ENCODE measurements around the gene SBF1. TPM values are rescaled to one million over a fixed set of nuclear protein-coding genes. Genes with fewer than 3 reads are reported as not detected.

SBF1 gene
- total and polyA plus RNA-seq, 2 donors (not counting 1 experiment from before 2014, with no cell fraction given), result 13.5 to 75.8 TPM

- H3K9ac ChIP-seq (ENCODE audit: insufficient read depth, low read length), result no peak overlapping the region
- H3K4me3 ChIP-seq (replicated peaks in 1 of 4; ENCODE audit: control extremely low read depth in 1 of 4, insufficient read depth in 1 of 4, low read depth in 3 of 4, low read length in 4 of 4), result no peak overlapping the region
- no peak overlapping the region for H2AFZ ChIP-seq (ENCODE audit: low read length)
- H3K9me3 ChIP-seq (ENCODE audit: control insufficient read depth, insufficient read depth, low read depth, low read length), result no peaks in the 10 kb centered on the region
- no peak for DNase-seq (ENCODE audit: low read depth in 2 of 2)
- H3K27me3 ChIP-seq (ENCODE audit: control insufficient read depth, insufficient read depth, low read length), result no peaks in the 10 kb centered on the region
- peaks cover 36% of the 10 kb centered on the region for H3K79me2 ChIP-seq (ENCODE audit: control insufficient read depth, insufficient read depth, low read length)
- no peak overlapping the region for H3K27ac ChIP-seq (ENCODE audit: insufficient read depth, low read length)
- TF ChIP-seq EZH2 (IDR thresholded peaks at IDR 0.05; ENCODE audit: low read length, missing control alignments) (no peak), CTCF (conservative IDR thresholded peaks at IDR 0.05 in 1 of 2, IDR thresholded peaks at IDR 0.05 in 1 of 2; ENCODE audit: low read depth in 1 of 2, low read length in 2 of 2) (no peak)
- H4K20me1 ChIP-seq (ENCODE audit: control insufficient read depth, extremely low read depth, insufficient read depth, low read length), result no peaks in the 10 kb centered on the region
- peaks cover 31% of the 10 kb centered on the region for H3K36me3 ChIP-seq (ENCODE audit: control insufficient read depth, insufficient read depth, low read length)
- H3K4me1 ChIP-seq (ENCODE audit: control insufficient read depth, extremely low read depth, insufficient read depth, low read length), result peaks cover 5% of the 10 kb centered on the region
- H3K4me2 ChIP-seq (ENCODE audit: extremely low read depth, insufficient read depth, low read length), result no peak overlapping the region
Observed at GRCh38 chr22:50467341-50467740, 7.5 kb downstream of the SBF1 start.

GRCh38 chr22:50465066-50465930, 9.5 kb downstream of the SBF1 start:
- Histone ChIP-seq H3K79me2 (ENCODE audit: control insufficient read depth, insufficient read depth, low read length) (peaks cover 16% of the 10 kb centered on the region), H3K27ac (ENCODE audit: insufficient read depth, low read length) (no peak overlapping the region), H3K27me3 (ENCODE audit: control insufficient read depth, insufficient read depth, low read length) (no peaks in the 10 kb centered on the region), H4K20me1 (ENCODE audit: control insufficient read depth, extremely low read depth, insufficient read depth, low read length) (no peaks in the 10 kb centered on the region), H3K4me1 (ENCODE audit: control insufficient read depth, extremely low read depth, insufficient read depth, low read length) (peaks cover 5% of the 10 kb centered on the region), H2AFZ (ENCODE audit: low read length) (no peak overlapping the region), H3K9ac (ENCODE audit: insufficient read depth, low read length) (no peak overlapping the region), H3K4me3 (replicated peaks in 1 of 4; ENCODE audit: control extremely low read depth in 1 of 4, insufficient read depth in 1 of 4, low read depth in 3 of 4, low read length in 4 of 4) (no peak overlapping the region), H3K4me2 (ENCODE audit: extremely low read depth, insufficient read depth, low read length) (no peak overlapping the region), H3K9me3 (ENCODE audit: control insufficient read depth, insufficient read depth, low read depth, low read length) (no peaks in the 10 kb centered on the region), H3K36me3 (ENCODE audit: control insufficient read depth, insufficient read depth, low read length) (peaks cover 37% of the 10 kb centered on the region)
- TF ChIP-seq EZH2 (IDR thresholded peaks at IDR 0.05; ENCODE audit: low read length, missing control alignments) (no peak), CTCF (conservative IDR thresholded peaks at IDR 0.05 in 1 of 2, IDR thresholded peaks at IDR 0.05 in 1 of 2; ENCODE audit: low read depth in 1 of 2, low read length in 2 of 2) (no peak)
- no peak for DNase-seq (ENCODE audit: low read depth in 2 of 2)

- Histone ChIP-seq H3K9me3 (ENCODE audit: control insufficient read depth, insufficient read depth, low read depth, low read length) (no peaks in the 10 kb centered on the region), H3K36me3 (ENCODE audit: control insufficient read depth, insufficient read depth, low read length) (peaks cover 37% of the 10 kb centered on the region), H3K27me3 (ENCODE audit: control insufficient read depth, insufficient read depth, low read length) (no peaks in the 10 kb centered on the region), H4K20me1 (ENCODE audit: control insufficient read depth, extremely low read depth, insufficient read depth, low read length) (no peaks in the 10 kb centered on the region), H3K4me1 (ENCODE audit: control insufficient read depth, extremely low read depth, insufficient read depth, low read length) (no peaks in the 10 kb centered on the region), H3K79me2 (ENCODE audit: control insufficient read depth, insufficient read depth, low read length) (peaks cover 9% of the 10 kb centered on the region), H3K4me2 (ENCODE audit: extremely low read depth, insufficient read depth, low read length) (no peak overlapping the region), H3K27ac (ENCODE audit: insufficient read depth, low read length) (no peak overlapping the region), H2AFZ (ENCODE audit: low read length) (no peak overlapping the region), H3K9ac (ENCODE audit: insufficient read depth, low read length) (no peak overlapping the region), H3K4me3 (replicated peaks in 1 of 4; ENCODE audit: control extremely low read depth in 1 of 4, insufficient read depth in 1 of 4, low read depth in 3 of 4, low read length in 4 of 4) (no peak overlapping the region)
- TF ChIP-seq EZH2 (IDR thresholded peaks at IDR 0.05; ENCODE audit: low read length, missing control alignments) (no peak), CTCF (conservative IDR thresholded peaks at IDR 0.05 in 1 of 2, IDR thresholded peaks at IDR 0.05 in 1 of 2; ENCODE audit: low read depth in 1 of 2, low read length in 2 of 2) (no peak)
- no peak for DNase-seq (ENCODE audit: low read depth in 2 of 2)
Observed at GRCh38 chr22:50464451-50464850, 10.4 kb downstream of the SBF1 start.
